Trophoblast cell (in vitro differentiated cells and primary cell): ENCODE data around the gene DENND2D.

Source experiments
- DNase-seq, 2 donors: peaks; one replicate each; pipeline ENCODE4 v3.0.0-alpha.2; 2016
- H2AFZ ChIP-seq: 2 replicates; pipeline ENCODE4 v1.6.1; 2013; ENCODE audit warnings: low read length, moderate library complexity, mild to moderate bottlenecking; ENCODE audit not compliant: insufficient read depth, poor library complexity
- H2AK5ac ChIP-seq: 2 replicates; pipeline ENCODE4 v1.6.1; 2013; ENCODE audit warnings: mild to moderate bottlenecking, low read length
- H2BK120ac ChIP-seq: 2 replicates; pipeline ENCODE4 v1.6.1; 2013; ENCODE audit warnings: low read length, mild to moderate bottlenecking, moderate library complexity; ENCODE audit not compliant: insufficient read depth, poor library complexity
- H2BK12ac ChIP-seq: 2 replicates; pipeline ENCODE4 v1.6.1; 2013; ENCODE audit warnings: mild to moderate bottlenecking, low read length, moderate library complexity
- H2BK5ac ChIP-seq: 2 replicates; pipeline ENCODE4 v1.6.1; 2013; ENCODE audit warnings: low read length, low read depth, moderate library complexity, mild to moderate bottlenecking; ENCODE audit not compliant: poor library complexity
- H3K14ac ChIP-seq: 2 replicates; pipeline ENCODE4 v1.6.1; 2013; ENCODE audit warnings: mild to moderate bottlenecking, low read length
- H3K18ac ChIP-seq: 2 replicates; pipeline ENCODE4 v1.6.1; 2013; ENCODE audit warnings: mild to moderate bottlenecking, low read length
- H3K23ac ChIP-seq: 2 replicates; pipeline ENCODE4 v1.6.1; 2013; ENCODE audit warnings: low read length
- H3K27ac ChIP-seq: 2 replicates; pipeline ENCODE4 v1.5.1; 2013; ENCODE audit warnings: low read depth, mild to moderate bottlenecking, inconsistent platforms, low read length, moderate library complexity
- H3K27me3 ChIP-seq: 2 replicates; pipeline ENCODE4 v1.6.1; 2013; ENCODE audit warnings: inconsistent platforms, mild to moderate bottlenecking, low read length, moderate library complexity; ENCODE audit not compliant: insufficient read depth
- H3K36me3 ChIP-seq, 2 experiments: 1 replicate in 1 of 2; 2 replicates in 1 of 2; pipeline ENCODE4 v1.6.1; 2013; ENCODE audit warnings: low read length in 2 of 2, mild to moderate bottlenecking in 2 of 2, moderate library complexity in 1 of 2; ENCODE audit not compliant: insufficient read depth in 2 of 2, control insufficient read depth in 1 of 2
- H3K4ac ChIP-seq: 2 replicates; pipeline ENCODE4 v1.6.1; 2013; ENCODE audit warnings: low read depth, mild to moderate bottlenecking, low read length, moderate library complexity
- H3K4me1 ChIP-seq, 2 experiments: 1 replicate in 1 of 2; 2 replicates in 1 of 2; pipeline ENCODE4 v1.6.1; 2013; ENCODE audit warnings: low read length in 2 of 2, mild to moderate bottlenecking in 2 of 2, moderate library complexity in 1 of 2; ENCODE audit not compliant: insufficient read depth in 2 of 2, control insufficient read depth in 1 of 2
- H3K4me2 ChIP-seq: 2 replicates; pipeline ENCODE4 v1.6.1; 2013; ENCODE audit warnings: inconsistent platforms, mild to moderate bottlenecking, low read length, moderate library complexity
- H3K4me3 ChIP-seq: 2 replicates; pipeline ENCODE4 v1.5.1; 2013; ENCODE audit warnings: mild to moderate bottlenecking, low read depth, low read length, inconsistent platforms
- H3K79me1 ChIP-seq: one replicate; pipeline ENCODE4 v1.6.1; 2013; ENCODE audit warnings: low read length
- H3K79me2 ChIP-seq: 2 replicates; pipeline ENCODE4 v1.6.1; 2013; ENCODE audit warnings: low read length, mild to moderate bottlenecking; ENCODE audit not compliant: control insufficient read depth, insufficient read depth, poor library complexity
- H3K9ac ChIP-seq: 2 replicates; pipeline ENCODE4 v1.6.1; 2013; ENCODE audit warnings: mild to moderate bottlenecking, low read length
- H3K9me3 ChIP-seq: 2 replicates; pipeline ENCODE4 v1.6.1; 2013; ENCODE audit warnings: low read depth, mild to moderate bottlenecking, control low read depth, inconsistent platforms, low read length; ENCODE audit not compliant: insufficient read depth
- H4K12ac ChIP-seq: 2 replicates; pipeline ENCODE4 v1.6.1; 2013; ENCODE audit warnings: low read depth, mild to moderate bottlenecking, low read length, moderate library complexity
- H4K8ac ChIP-seq: 2 replicates; pipeline ENCODE4 v1.6.1; 2013; ENCODE audit warnings: low read depth, mild to moderate bottlenecking, low read length, moderate library complexity
- H4K91ac ChIP-seq: one replicate; pipeline ENCODE4 v1.6.1; 2013; ENCODE audit warnings: low read depth, mild to moderate bottlenecking, low read length, moderate library complexity
- WGBS: extraction: QIAGEN DNeasy Blood & Tissue Kit; methylation state at CpG from one replicate; pipeline ENCODE4 v1.1.7; 2013; ENCODE audit warnings: missing lambda C conversion rate; ENCODE audit not compliant: insufficient read length, insufficient coverage; ENCODE audit errors: extremely low coverage; 5-methylcytosine and 5-hydroxymethylcytosine counted together

Gene DENND2D

GRCh38 chr1:111157431-111157830 is 43.0 kb downstream of the DENND2D start:
- Histone ChIP-seq H2BK120ac (no peak overlapping the region), H3K36me3 (peaks cover 5 to 6% of the 10 kb centered on the region in 2 experiments), H3K9me3 (no peaks in the 10 kb centered on the region), H3K4me1 (no peaks in the 10 kb centered on the region), H3K4me3 (no peak overlapping the region), H4K91ac (no peak overlapping the region), H2AFZ (no peak overlapping the region), H3K79me2 (no peaks in the 10 kb centered on the region), H4K12ac (no peak overlapping the region), H3K4ac (no peak overlapping the region), H3K23ac (no peak overlapping the region), H3K14ac (no peak overlapping the region), H3K9ac (no peak overlapping the region), H3K27me3 (no peaks in the 10 kb centered on the region), H2BK12ac (no peak overlapping the region), H3K79me1 (no peaks in the 10 kb centered on the region), H3K18ac (no peak overlapping the region), H3K4me2 (no peak overlapping the region), H2BK5ac (no peak overlapping the region), H2AK5ac (no peak overlapping the region), H4K8ac (no peak overlapping the region), H3K27ac (no peak overlapping the region)
- WGBS: no CpG with 5 or more reads among the region's 2 CpGs
- peak in 1 of 2 donors; percentile 21 for DNase-seq

GRCh38 chr1:111154021-111154999 is 46.1 kb downstream of the DENND2D start:
- DNase-seq: no peak
- no peak overlapping the region for H2BK120ac ChIP-seq
- no peak overlapping the region for H3K18ac ChIP-seq
- H3K27ac ChIP-seq: no peak overlapping the region
- H3K27me3 ChIP-seq: no peaks in the 10 kb centered on the region
- no peaks in the 10 kb centered on the region for H3K9me3 ChIP-seq
- H3K9ac ChIP-seq: no peak overlapping the region
- H3K79me1 ChIP-seq: no peaks in the 10 kb centered on the region
- H3K23ac ChIP-seq: no peak overlapping the region
- H3K14ac ChIP-seq: no peak overlapping the region
- H3K36me3 ChIP-seq: peaks cover 4 to 6% of the 10 kb centered on the region in 2 experiments
- H2AK5ac ChIP-seq: no peak overlapping the region
- no peak overlapping the region for H3K4me3 ChIP-seq
- no peaks in the 10 kb centered on the region for H3K4me1 ChIP-seq
- no peak overlapping the region for H3K4me2 ChIP-seq
- no peak overlapping the region for H2AFZ ChIP-seq
- no peak overlapping the region for H4K12ac ChIP-seq
- no peak overlapping the region for H3K4ac ChIP-seq
- no peaks in the 10 kb centered on the region for H3K79me2 ChIP-seq
- H4K91ac ChIP-seq: no peak overlapping the region
- no peak overlapping the region for H2BK5ac ChIP-seq
- no peak overlapping the region for H4K8ac ChIP-seq
- no peak overlapping the region for H2BK12ac ChIP-seq
- no CpG with 5 or more reads among the region's 5 CpGs for WGBS

- no peak overlapping the region for H2BK120ac ChIP-seq
- no peak overlapping the region for H3K27ac ChIP-seq
- H3K23ac ChIP-seq: no peak overlapping the region
- H3K36me3 ChIP-seq: peaks cover 6 to 9% of the 10 kb centered on the region in 2 experiments
- DNase-seq: no peak
- H3K27me3 ChIP-seq: no peaks in the 10 kb centered on the region
- H4K12ac ChIP-seq: no peak overlapping the region
- no peak overlapping the region for H2AFZ ChIP-seq
- no peaks in the 10 kb centered on the region for H3K4me1 ChIP-seq
- H3K9ac ChIP-seq: no peak overlapping the region
- no peak overlapping the region for H3K4me2 ChIP-seq
- H3K14ac ChIP-seq: no peak overlapping the region
- no peak overlapping the region for H3K4me3 ChIP-seq
- no peak overlapping the region for H4K91ac ChIP-seq
- WGBS: no CpG with 5 or more reads among the region's 3 CpGs
- no peak overlapping the region for H2BK5ac ChIP-seq
- no peak overlapping the region for H2AK5ac ChIP-seq
- no peaks in the 10 kb centered on the region for H3K79me2 ChIP-seq
- no peak overlapping the region for H3K4ac ChIP-seq
- no peak overlapping the region for H4K8ac ChIP-seq
- no peaks in the 10 kb centered on the region for H3K9me3 ChIP-seq
- no peaks in the 10 kb centered on the region for H3K79me1 ChIP-seq
- no peak overlapping the region for H3K18ac ChIP-seq
- H2BK12ac ChIP-seq: no peak overlapping the region
Measured at GRCh38 chr1:111151838-111152237, 48.6 kb downstream of the DENND2D start.

DNA sequence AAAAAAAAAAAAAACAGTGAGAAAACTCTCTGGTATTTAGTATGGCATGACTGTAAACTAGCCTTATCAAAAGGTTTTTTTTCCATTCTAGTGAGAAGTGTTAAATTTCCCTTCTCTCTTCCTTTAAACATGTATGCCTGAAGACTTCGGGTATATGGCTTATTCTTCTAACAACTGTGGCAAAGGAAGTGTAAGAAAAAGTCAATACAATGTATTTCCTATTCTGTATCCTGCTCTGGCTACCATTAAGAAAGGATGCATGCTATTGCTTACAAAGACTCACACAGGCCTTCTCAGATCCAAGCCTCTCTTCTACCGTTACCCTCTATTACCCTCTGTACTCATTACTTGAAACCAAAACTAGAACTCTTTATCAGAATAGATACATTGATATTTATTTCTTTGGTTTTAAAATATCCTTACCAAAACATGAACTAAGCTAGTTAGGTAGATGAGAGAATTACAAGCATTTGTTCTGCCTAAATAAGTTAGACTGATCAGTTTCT is 52.0 kb downstream of the DENND2D start:
- Histone ChIP-seq H4K91ac (no peak overlapping the region), H3K4me1 (peaks cover 0 to 2% of the 10 kb centered on the region in 2 experiments), H3K79me1 (no peaks in the 10 kb centered on the region), H3K27me3 (no peaks in the 10 kb centered on the region), H3K27ac (no peak overlapping the region), H3K9me3 (no peaks in the 10 kb centered on the region), H2BK5ac (no peak overlapping the region), H2BK120ac (no peak overlapping the region), H3K23ac (no peak overlapping the region), H3K4me3 (no peak overlapping the region), H2AK5ac (no peak overlapping the region), H3K36me3 (peaks cover 4 to 10% of the 10 kb centered on the region in 2 experiments), H3K4ac (no peak overlapping the region), H4K12ac (no peak overlapping the region), H3K9ac (no peak overlapping the region), H2AFZ (no peak overlapping the region), H3K79me2 (peaks cover 6% of the 10 kb centered on the region), H2BK12ac (no peak overlapping the region), H3K18ac (no peak overlapping the region), H3K14ac (no peak overlapping the region), H3K4me2 (no peak overlapping the region), H4K8ac (no peak overlapping the region)
- WGBS: no CpG with 5 or more reads among the region's 2 CpGs
- DNase-seq: no peak
